GM18951 (cell line): ENCODE measurements around the gene ACSF2.

Experiments
- POLR2A ChIP-seq: IDR thresholded peaks from 4 replicates; pipeline ENCODE4 v1.6.1; 2011; ENCODE audit warnings: mild to moderate bottlenecking; ENCODE audit not compliant: insufficient read length, insufficient read depth; ENCODE audit errors: extremely low read depth
- in situ Hi-C: fragments of 300-500 bp; cut with MboI; formaldehyde crosslinking; loops from one replicate; pipeline ENCODE4 v1.12.0; 2022; ENCODE audit warnings: low sequenced_read_pairs, mixed read lengths, inconsistent platforms; ENCODE audit not compliant: unreplicated experiment

ACSF2 gene

DNA sequence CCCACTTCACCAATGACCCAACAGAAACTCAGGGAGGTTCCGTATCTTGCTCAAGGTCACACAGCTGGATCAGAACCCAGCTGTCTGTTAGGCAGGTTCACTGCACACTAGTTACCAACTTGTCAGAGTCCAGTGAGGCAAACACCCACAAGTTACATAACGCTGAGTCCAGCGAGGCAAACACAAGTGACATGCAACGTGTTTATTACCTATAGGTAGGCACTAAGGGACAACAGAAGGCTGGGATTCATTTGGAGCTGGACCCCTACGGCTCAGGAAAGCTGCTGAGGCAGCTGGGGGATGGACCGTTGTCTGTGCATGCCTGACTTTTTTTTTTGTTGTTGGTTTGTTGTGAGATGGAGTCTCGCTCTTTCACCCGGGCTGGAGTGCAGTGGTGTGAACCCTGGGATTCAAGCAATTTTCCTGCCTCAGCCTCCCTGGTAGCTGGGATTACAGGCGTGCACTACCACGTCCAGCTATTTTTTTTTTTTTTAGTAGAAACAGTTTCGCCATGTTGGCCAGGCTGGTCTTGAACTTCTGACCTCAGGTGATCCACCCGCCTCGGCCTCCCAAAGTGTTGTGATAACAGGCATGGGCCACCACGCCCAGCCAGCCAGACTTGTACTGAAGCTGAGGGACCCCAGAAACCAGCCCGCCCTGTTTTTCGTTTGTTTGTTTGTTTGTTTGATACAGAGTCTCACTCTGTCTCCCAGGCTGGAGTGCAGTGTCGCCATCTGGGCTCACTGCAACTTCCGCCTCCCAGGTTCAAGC is 50.7 kb downstream of the ACSF2 start:
- in situ Hi-C loops = no loop called here
- no peak for TF ChIP-seq POLR2A

DNA sequence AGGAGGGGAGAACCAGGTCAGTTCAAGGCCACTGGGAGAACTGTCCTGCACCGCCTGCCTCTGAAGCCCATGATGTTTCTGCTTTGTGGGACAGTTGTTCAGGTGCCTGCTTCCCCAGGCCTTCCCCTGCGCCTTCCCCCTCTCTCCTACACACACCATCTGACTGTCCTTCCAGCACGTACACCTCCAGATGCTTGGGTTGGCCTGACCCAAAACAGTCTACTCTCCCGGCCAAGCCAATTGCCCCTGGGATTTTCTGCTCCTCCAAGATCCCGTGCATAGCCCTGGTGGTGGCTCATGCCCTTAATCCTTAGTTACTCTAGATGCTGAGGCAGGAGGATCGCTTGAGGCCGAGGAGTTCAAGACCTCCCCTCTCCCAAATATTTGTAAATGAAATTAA is 52.0 kb downstream of the ACSF2 start:
- TF ChIP-seq POLR2A = no peak
- in situ Hi-C loops = no loop called here

DNA sequence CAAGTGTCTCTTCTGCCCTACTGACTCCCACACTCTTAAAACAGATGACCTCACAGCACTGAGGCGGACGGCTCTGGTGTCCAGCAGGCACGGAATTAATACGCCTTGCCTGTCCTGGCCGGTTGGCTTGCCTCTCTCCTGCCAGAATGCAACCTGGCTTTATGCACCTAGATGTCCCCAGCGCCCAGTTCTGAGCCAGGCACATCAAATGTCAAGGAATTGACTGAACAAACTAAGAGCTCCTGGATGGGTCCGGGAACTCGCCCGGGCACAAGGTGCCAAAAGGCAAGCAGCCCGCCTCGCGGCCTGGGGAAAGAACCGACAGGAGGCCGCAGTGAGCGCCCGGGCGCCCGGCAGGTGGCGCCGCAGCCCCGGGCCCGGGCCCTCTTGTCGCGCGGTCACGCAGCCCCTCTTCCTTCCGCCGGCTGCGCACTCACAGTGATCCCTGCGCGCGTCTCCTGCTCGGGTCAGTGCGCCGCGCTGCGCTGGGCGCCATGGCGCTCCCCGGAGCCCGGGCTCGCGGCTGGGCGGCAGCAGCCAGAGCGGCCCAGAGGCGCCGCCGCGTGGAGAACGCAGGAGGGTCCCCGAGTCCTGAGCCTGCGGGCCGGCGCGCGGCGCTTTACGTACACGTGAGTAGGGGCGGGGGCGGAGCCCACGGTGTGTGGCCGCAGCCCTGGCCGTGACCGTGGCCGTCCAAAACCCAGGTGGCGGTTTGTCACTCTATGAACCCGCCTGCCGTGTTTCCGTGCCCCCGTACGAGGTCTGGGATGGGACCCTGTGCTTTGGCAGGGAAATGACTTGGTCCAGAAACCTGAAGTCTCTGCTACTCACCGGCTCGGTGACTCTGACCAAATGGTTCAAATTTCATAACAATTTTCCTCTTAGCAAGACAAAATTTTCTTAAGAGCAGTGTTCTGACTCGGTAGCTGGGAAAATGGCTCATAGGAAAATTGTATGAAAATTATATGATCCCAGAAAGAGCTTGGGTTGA is 52.7 kb downstream of the ACSF2 start, which contains the start of gene RSAD1:
Gene RSAD1, plus strand, starts transcription at position 470 of the 991 bp plus-strand sequence. Its CDS starts 25 bp downstream, at position 495.
- in situ Hi-C loops = no loop called here
- TF ChIP-seq POLR2A = peak; percentile 95

DNA sequence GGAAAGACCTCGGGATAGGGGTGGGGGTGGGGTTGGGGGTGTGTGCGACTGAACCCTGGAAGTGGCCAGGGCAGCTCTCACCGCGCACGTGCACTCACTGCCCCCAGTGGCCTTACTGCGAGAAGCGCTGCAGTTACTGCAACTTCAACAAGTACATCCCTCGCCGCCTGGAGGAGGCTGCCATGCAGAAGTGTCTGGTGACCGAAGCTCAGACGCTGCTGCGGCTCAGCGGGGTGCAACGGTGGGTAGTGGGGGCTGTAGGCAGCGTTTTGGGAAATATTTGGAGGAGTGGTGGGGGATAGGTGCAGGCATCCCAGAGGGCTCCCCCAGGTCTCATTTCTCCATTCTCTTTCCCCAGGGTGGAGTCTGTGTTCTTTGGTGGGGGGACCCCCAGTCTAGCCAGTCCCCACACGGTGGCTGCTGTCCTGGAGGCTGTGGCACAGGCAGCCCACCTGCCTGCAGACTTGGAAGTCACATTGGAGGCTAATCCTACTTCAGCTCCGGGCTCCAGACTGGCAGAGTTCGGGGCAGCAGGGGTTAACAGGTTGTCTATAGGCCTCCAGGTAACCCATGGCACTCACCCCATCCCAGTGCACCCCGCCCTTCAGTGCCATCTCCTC is 53.6 kb downstream of the ACSF2 start:
- in situ Hi-C loops = no loop called here
- TF ChIP-seq POLR2A = no peak

DNA sequence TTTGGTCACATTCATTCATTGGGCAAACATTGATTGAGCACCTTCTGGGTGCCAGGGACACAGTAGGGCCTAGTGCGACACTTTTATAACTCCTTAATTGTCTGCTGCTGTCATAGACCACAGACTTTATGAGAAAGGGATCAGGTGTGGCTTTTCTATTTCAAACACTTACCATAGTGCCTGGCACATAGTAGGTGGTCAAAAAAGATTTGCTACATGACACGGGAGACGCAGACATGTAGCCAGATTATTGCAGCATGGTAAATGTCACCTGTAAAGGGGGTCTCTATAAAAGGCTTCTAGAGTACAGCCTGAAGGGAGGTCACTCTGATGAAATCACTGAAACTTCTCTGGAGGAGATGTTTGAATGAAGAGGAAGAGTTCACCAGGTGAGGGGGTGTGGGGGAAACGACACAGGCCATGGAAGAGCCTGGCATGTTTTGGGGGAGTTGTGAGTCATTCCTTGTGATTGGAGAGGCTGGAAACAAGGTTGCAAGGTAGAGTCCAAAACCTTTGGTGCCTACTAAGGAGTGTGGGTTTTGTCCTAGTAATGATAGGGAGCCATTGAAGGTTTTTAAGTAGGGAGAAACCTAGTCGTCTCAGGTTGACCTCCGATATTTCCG is 54.2 kb downstream of the ACSF2 start:
- no peak for TF ChIP-seq POLR2A
- in situ Hi-C loops = no loop called here

DNA sequence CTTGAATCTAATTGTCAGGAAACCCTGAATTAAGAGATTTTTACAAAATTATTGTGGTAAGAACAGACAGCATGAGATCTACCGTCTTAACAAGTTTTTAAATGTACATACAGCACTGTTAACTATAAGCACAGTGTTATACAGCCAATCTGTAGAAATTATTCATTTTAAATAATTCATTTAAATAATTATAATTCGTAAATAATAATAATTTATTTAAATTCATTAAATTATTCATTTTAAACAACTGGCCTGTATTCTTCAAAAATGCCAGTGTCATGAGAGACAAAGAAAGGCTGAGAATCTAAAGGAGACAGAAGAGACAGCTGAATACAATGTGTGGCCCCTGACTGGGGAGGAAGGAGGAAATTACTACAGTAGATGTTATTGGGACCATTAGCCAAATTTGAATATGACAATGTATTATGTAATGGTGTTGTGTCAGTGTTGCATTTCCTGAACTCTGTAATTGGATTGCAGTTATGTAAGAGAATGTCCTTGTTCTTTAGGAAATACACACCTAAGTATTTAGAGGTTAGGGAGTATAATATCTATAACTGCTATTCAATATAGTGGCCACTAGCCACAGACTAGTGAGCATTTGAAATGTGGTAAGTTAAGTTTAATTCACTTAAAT is 55.0 kb downstream of the ACSF2 start:
- in situ Hi-C loops = no loop called here

DNA sequence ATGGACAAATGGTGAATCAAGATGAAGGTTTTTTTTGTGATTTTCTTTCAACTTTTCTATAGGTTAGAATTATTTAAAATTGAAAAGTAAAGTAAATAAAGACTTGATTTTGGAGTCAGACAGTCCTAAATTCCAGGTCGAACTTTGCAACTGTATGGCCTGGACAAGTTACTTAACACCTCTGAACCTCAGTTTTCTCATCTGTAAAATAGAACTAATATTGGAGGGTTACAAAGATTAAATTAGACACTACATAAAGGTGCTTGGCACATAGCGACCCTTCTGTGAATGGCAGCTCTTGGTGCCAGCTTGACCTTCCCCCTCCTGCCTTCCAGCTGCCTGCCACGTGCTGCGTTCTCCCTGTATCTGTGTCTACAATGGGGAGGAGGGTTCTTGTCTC is 55.6 kb downstream of the ACSF2 start:
- in situ Hi-C loops = no loop called here

More for the DNA sequence above, 55.0 kb downstream of the ACSF2 start:
- no peak for TF ChIP-seq POLR2A

DNA sequence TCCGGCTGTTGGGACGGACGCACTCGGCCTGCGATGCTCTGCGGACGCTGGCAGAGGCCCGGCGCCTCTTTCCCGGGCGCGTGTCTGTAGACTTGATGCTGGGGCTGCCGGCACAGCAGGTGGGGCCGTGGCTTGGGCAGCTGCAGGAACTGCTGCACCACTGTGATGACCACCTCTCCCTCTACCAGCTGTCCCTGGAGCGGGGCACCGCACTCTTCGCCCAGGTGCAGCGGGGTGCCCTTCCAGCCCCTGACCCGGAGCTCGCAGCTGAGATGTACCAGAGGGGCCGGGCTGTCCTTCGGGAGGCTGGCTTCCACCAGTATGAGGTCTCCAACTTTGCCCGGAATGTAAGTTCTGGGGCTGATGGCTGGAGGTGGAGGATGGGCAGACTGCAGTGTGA is 56.1 kb downstream of the ACSF2 start:
- in situ Hi-C loops = no loop called here

More for the DNA sequence above, 55.6 kb downstream of the ACSF2 start:
- no peak for TF ChIP-seq POLR2A

DNA sequence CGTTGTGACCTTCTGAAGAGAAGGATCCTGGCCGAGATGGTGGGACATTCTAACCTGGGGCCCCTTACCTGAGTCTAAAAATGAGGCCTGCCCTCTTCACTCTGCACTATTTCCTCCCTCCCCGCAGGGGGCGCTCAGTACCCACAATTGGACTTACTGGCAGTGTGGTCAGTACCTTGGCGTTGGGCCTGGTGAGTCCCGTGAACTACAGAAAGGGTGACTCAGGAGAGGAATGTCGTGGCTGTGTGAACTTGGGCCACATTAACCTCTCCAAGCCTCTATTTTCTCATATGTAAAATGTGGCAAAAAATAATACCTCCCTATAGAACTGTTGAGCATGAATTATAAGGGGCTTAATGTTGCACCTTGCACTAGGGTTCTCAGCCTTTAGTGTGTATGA is 56.5 kb downstream of the ACSF2 start:
- TF ChIP-seq POLR2A = no peak
- in situ Hi-C loops = no loop called here

More for the DNA sequence above, 56.1 kb downstream of the ACSF2 start:
- no peak for TF ChIP-seq POLR2A

DNA sequence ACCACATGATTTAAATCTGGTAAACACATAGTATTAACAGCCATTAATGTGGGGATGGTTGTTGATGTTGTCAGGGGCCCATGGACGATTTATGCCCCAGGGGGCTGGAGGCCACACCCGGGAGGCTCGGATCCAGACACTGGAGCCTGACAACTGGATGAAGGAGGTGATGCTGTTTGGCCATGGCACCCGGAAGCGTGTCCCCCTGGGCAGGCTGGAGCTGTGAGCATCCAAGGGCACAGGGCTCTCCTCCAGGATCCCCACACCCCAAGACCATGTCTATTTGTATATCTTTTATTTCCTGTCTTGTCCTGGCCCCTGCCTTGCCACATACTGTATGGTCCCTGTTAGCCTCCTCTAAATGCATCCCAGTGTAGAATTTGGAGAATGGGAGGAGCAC is 57.2 kb downstream of the ACSF2 start:
- TF ChIP-seq POLR2A = no peak
- in situ Hi-C loops = no loop called here

DNA sequence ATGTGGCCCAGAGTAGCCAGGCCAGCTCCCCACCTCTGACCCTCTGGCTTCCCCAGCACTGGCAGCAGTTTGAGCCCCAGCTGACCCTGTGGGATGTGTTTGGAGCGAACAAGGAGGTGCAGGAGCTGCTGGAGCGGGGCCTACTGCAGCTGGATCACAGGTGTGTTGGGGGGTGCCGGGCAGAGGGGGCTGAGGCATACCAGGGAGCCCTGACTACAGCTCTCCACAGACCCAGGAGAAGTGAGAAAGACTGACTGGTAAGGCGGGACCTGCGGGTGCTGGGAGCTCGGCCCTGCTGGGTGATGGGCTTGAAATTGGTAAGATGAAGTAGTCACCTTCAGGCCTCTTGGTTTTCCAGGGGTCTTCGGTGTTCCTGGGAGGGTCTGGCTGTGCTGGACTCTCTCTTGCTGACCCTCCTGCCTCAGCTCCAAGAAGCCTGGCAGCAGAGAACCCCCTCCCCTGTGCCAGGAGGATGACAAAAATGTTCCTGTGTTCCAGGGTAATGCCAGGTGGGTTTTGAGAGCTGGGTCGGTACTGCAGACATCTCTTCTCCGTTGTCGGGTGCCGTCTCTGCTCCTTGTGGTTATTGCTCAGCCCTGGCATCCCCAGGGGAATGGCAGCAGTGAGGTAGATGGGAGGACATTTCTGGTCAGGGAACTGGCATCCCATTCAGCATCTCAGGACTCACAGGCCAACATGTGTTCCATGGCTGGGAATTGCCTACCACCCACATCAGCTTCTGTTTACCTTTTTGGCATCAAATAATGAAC is 58.6 kb downstream of the ACSF2 start:
- in situ Hi-C loops = no loop called here
- TF ChIP-seq POLR2A = no peak
